Measurements from ENCODE around the gene LRRC75B. TPM values are rescaled to one million over a fixed set of nuclear protein-coding genes. Genes with fewer than 3 reads are reported as not detected.
"Not testable (repeated sequence)": the region's sequence is repeated elsewhere in the genome, so short reads cannot be mapped to it uniquely, and the experiment has no call there.

Gene LRRC75B
- total and polyA plus RNA-seq, 9 donors = 2.5 to 26.5 (median 22.1) TPM

DNA sequence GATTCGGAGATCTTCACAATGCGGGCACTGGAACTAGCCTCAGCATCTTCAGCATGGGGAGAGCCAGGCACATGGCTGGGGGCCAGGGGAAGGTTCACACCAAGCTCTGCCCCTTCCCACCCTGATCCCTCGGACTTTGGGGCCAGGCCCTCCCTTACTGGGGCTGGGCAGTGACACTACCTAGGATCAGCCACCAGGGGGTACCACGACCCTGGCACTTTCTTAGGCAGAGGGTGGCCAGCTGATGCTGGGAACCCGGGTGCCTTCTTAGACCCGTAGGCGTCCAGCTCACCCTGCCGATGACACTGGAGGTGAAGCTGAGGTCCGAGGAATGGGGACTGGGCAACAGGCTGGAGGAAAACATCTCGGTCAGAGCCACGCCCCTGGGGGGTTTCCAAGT is 36.2 kb upstream of the LRRC75B start:
- H3K36me3 ChIP-seq; intact Hi-C loops (cut with DNase I); H3K9me3 ChIP-seq; H3K27ac ChIP-seq; H3K27me3 ChIP-seq; H3K4me3 ChIP-seq: not testable (repeated sequence)
- H3K4me1 ChIP-seq (ENCODE audit: insufficient read depth) = peaks cover 11% of the 10 kb centered on the region
- 31 to 43% (median 31%) methylated on average over 9 of the region's 11 CpGs for WGBS, 3 donors
- DNase-seq = peak in 3 of 5 donors; percentile 37 to 55 (median 43)
- TF ChIP-seq, protein P1, sequence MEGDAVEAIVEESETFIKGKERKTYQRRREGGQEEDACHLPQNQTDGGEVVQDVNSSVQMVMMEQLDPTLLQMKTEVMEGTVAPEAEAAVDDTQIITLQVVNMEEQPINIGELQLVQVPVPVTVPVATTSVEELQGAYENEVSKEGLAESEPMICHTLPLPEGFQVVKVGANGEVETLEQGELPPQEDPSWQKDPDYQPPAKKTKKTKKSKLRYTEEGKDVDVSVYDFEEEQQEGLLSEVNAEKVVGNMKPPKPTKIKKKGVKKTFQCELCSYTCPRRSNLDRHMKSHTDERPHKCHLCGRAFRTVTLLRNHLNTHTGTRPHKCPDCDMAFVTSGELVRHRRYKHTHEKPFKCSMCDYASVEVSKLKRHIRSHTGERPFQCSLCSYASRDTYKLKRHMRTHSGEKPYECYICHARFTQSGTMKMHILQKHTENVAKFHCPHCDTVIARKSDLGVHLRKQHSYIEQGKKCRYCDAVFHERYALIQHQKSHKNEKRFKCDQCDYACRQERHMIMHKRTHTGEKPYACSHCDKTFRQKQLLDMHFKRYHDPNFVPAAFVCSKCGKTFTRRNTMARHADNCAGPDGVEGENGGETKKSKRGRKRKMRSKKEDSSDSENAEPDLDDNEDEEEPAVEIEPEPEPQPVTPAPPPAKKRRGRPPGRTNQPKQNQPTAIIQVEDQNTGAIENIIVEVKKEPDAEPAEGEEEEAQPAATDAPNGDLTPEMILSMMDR (IDR thresholded peaks at IDR 0.05) = peak in 2 of 3 donors; percentile 31 to 36

DNA sequence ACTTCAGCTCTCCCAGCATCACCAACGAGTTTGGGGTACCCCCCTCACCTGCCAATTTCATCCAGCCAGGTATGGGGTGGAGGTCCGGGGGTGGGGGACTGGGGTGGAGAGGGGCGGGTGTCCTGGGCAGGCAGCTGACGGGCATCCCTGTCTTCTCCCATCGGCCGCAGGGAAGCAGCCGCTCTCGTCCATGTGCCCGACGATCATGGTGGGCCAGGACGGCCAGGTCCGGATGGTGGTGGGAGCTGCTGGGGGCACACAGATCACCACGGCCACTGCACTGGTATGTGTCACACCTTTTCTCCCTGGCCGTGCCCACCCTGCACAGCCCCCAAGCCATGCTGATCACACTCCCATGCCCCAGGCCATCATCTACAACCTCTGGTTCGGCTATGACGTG is 35.0 kb upstream of the LRRC75B start:
- H3K27ac ChIP-seq; H3K4me1 ChIP-seq (ENCODE audit: insufficient read depth); intact Hi-C loops (cut with DNase I); H3K36me3 ChIP-seq; H3K9me3 ChIP-seq; DNase-seq; H3K27me3 ChIP-seq; H3K4me3 ChIP-seq: not testable (repeated sequence)
- 84 to 92% (median 90%) methylated on average over 7 to 13 of the region's 16 CpGs for WGBS, 3 donors

DNA sequence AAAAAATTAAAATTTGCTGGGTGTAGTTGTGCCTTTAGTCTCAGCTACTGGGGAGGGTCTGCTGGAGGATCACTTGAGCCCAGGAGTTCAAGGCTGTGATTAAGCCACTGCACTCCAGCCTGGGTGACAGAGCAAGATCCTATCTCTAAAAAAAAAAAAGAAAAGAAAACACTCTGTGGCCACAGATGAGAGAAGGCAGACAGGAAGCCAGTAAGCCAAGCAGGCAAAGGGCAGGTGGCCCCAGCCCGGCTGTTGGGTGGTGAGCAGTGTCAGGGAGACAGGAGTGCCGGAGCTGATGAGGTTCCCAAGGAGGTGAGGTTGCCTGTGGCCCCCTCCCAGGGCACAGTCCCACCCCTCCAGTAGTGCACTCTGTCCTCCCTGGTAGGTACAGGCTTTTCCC is 29.7 kb upstream of the LRRC75B start:
- DNase-seq; intact Hi-C loops (cut with DNase I); H3K36me3 ChIP-seq; H3K4me1 ChIP-seq (ENCODE audit: insufficient read depth); H3K27me3 ChIP-seq; H3K27ac ChIP-seq; H3K4me3 ChIP-seq; H3K9me3 ChIP-seq: not testable (repeated sequence)
- WGBS, 3 donors = 74 to 83% (median 77%) methylated on average over 2 of the region's 2 CpGs

DNA sequence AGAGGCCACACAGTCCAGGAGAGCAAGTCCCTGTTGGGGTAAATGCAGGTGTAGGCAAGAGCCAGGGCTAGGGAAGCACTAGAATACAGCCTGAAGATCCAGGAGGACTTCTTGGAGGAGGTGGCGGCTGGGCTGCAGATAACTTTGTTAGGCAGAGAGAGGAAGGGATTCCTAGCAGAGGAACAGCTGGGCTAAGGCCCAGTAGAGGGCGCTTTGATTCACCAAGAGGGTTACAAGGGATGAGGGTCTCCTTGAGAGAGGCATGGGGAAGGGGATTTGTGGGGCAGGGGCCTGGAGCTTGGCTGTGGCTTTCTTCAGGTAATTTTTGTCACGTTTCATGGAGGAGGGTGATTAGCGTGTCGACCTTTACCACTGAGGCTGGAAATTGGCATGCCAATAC is 28.4 kb upstream of the LRRC75B start:
- intact Hi-C loops (cut with DNase I); H3K4me3 ChIP-seq; H3K36me3 ChIP-seq; DNase-seq; H3K4me1 ChIP-seq (ENCODE audit: insufficient read depth); H3K27me3 ChIP-seq; H3K9me3 ChIP-seq; H3K27ac ChIP-seq: not testable (repeated sequence)
- WGBS, 3 donors = 46 to 61% (median 56%) methylated on average over 4 of the region's 5 CpGs

DNA sequence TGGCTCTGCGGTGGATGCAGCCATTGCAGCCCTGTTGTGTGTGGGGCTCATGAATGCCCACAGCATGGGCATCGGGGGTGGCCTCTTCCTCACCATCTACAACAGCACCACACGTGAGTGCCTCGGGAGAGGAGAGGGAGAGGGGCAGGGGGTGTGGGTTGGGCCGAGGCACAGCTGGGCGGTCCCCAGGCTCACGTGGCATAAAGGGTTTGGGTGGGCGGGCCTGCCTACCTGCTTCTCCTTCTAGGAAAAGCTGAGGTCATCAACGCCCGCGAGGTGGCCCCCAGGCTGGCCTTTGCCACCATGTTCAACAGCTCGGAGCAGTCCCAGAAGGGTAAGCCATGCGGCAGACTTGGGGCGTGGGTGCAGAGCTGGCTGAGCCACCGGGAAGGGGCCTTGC is 21.9 kb upstream of the LRRC75B start:
- H3K27ac ChIP-seq; H3K4me1 ChIP-seq (ENCODE audit: insufficient read depth); intact Hi-C loops (cut with DNase I); H3K36me3 ChIP-seq; H3K4me3 ChIP-seq; DNase-seq; H3K27me3 ChIP-seq; H3K9me3 ChIP-seq: not testable (repeated sequence)
- 72 to 83% (median 74%) methylated on average over 11 to 15 of the region's 15 CpGs for WGBS, 3 donors

DNA sequence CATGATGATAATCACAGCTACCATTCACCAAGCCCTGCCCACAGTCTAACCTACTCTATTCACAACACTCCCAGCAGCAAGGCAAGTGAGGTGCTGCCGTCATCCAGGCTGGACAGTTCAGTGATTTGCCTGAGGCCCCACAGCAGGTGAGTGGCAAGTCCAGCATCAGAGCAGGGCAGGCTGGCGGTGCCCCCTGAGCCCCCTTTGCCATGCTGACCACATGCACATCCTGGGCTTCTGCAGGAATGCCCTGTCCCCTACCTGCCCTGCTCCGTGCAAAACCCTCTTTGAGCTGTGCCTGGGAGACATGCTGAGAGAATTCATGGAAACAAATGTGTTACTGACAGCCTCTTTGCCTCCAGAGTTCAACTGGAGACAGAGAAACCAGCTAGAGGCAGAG is 17.0 kb upstream of the LRRC75B start:
- intact Hi-C loops (cut with DNase I); H3K27ac ChIP-seq; H3K36me3 ChIP-seq; DNase-seq; H3K4me1 ChIP-seq (ENCODE audit: insufficient read depth); H3K4me3 ChIP-seq; H3K27me3 ChIP-seq; H3K9me3 ChIP-seq: not testable (repeated sequence)
- 97% methylated on average over 2 of the region's 3 CpGs; no CpG with 5 or more reads in 2 of the 3 donors for WGBS, 3 donors

DNA sequence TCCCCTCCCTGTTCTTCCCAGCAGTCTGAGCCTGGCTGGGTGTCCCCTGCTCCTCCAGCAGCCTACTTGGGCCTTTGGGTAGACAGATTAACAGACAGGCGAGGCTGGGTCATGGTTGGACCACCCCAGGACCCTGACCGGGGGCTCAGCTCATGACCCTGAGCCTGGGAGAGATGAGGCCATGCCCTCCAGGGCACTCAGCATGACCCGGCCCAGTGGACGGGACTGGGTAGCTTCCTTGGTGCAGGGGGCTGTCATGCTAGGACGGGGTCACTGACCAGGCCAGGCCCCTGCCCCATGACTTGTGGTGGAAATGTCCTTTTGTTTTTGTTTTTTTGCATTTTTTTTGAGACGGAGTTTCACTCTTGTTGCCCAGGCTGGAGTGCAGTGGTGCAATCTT is 15.5 kb upstream of the LRRC75B start:
- H3K4me3 ChIP-seq; H3K27me3 ChIP-seq; DNase-seq; intact Hi-C loops (cut with DNase I); H3K27ac ChIP-seq; H3K9me3 ChIP-seq; H3K36me3 ChIP-seq; H3K4me1 ChIP-seq (ENCODE audit: insufficient read depth): not testable (repeated sequence)
- WGBS, 3 donors = 84 to 93% (median 84%) methylated on average over 5 to 6 of the region's 6 CpGs

DNA sequence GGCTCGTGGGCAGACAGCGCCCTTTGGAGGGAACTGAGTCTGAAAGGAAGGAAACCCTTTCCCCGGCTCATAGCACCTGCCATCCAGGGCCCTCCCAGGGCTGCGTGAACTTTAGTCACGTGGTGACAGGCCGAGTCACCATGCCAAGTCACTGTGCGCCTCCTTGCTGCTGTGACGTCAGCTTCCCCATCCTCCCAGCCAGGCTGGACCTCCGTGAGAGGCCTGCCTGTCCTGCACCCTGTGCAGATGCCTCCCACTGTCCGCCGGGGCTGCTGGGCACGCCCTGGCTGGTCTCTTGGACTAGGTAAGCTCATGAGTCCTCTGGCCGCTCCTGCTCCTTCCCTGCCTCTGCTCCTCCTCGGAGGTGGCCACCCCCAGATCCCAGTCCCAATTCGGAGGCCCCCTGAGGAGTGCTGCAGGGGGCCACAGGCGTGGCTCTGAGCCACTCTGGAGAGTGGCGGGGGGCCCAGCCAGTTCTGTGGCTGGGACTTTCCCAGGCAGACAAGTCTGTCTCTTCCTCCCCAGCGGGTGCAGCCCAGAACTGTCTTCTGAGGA is 14.6 kb upstream of the LRRC75B start:
- H3K27me3 ChIP-seq; H3K27ac ChIP-seq; DNase-seq; H3K4me3 ChIP-seq; intact Hi-C loops (cut with DNase I); H3K36me3 ChIP-seq; H3K9me3 ChIP-seq; H3K4me1 ChIP-seq (ENCODE audit: insufficient read depth): not testable (repeated sequence)
- 76 to 83% (median 82%) methylated on average over 17 to 18 of the region's 18 CpGs for WGBS, 3 donors

DNA sequence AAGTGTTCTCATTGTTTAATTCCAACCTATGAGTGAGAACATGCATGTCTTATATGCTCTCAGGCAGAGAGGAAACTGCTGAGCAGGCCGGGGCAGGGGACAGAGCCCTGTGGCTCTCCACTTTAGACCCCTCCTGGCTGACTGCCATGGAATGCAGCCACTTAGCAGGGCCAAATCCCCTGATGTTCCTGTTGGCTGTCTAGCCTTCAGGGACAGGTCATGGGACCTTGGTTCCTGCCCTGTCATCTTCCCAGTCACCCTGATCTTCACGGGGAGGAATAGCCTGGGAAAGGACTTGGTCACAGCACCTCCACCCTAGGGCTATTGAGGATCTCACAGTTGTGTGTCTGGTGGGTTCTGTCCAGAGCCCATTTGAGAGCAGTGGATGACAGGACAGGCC is 13.5 kb upstream of the LRRC75B start:
- H3K9me3 ChIP-seq; intact Hi-C loops (cut with DNase I); H3K27ac ChIP-seq; H3K4me3 ChIP-seq; H3K27me3 ChIP-seq; DNase-seq; H3K4me1 ChIP-seq (ENCODE audit: insufficient read depth); H3K36me3 ChIP-seq: not testable (repeated sequence)
- WGBS, 3 donors = 72 to 84% (median 81%) methylated on average over 2 of the region's 2 CpGs

DNA sequence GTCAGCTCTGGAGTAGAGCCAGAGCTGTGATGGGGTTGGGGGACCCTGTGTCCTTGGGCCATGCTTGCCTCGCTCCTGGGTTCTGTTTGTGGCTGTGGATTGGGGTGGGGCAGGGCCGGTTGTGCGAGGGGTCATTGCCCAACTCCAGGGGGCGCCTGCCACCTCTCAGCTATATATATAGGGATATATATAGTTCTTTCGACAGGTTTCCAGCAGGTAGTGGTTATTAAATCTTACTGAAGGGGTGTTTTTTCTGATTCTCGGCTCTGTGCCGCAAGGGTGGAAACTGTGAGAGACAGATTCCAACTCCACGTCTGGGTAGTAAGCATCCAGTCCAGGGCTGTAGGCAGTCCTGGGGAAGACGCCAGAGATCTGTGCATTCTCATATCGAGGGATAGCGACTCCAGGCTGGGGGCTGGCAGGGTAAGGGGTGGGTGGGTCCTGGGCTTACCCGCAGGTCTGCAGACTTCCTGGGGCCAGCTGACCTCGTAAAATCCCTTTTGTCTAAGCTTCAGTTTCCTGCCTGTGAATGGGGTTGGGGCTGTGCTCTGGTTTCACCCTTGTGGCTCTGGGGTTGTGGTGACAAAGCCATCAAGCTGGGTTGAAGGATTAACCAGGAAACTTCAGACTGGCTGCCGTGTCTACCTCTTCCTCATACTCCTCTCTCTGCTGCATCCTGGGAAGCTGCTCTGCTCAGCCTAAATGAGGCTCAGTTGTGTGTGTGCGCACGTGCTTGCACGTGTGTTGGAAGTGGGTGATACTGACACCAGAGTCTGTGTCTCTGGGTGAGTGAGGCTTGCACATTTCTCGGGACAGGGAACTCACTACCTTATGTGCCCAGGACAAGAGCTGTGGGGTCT is 11.1 kb upstream of the LRRC75B start:
- H3K4me3 ChIP-seq; H3K27ac ChIP-seq; H3K36me3 ChIP-seq; H3K9me3 ChIP-seq; DNase-seq; intact Hi-C loops (cut with DNase I); H3K27me3 ChIP-seq; H3K4me1 ChIP-seq (ENCODE audit: insufficient read depth): not testable (repeated sequence)
- 25 to 29% (median 26%) methylated on average over 18 of the region's 18 CpGs for WGBS, 3 donors
